ENCODE data around the gene CLEC2L.

- TF ChIP-seq, protein P1, sequence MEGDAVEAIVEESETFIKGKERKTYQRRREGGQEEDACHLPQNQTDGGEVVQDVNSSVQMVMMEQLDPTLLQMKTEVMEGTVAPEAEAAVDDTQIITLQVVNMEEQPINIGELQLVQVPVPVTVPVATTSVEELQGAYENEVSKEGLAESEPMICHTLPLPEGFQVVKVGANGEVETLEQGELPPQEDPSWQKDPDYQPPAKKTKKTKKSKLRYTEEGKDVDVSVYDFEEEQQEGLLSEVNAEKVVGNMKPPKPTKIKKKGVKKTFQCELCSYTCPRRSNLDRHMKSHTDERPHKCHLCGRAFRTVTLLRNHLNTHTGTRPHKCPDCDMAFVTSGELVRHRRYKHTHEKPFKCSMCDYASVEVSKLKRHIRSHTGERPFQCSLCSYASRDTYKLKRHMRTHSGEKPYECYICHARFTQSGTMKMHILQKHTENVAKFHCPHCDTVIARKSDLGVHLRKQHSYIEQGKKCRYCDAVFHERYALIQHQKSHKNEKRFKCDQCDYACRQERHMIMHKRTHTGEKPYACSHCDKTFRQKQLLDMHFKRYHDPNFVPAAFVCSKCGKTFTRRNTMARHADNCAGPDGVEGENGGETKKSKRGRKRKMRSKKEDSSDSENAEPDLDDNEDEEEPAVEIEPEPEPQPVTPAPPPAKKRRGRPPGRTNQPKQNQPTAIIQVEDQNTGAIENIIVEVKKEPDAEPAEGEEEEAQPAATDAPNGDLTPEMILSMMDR (IDR thresholded peaks at IDR 0.05; ENCODE audit: insufficient read depth, low read depth, low read length): no peak
- no peak for TF ChIP-seq EZH2 (IDR thresholded peaks at IDR 0.05; ENCODE audit: insufficient read depth, low read length)
Measured at GRCh38 chr7:139571651-139572050, 48.2 kb downstream of the CLEC2L start.
